Measurements from ENCODE around the gene ADAM8. TPM values are rescaled to one million over a fixed set of nuclear protein-coding genes. Genes with fewer than 3 reads are reported as not detected.

ADAM8 gene
- total and polyA plus RNA-seq, 2 of the 4 experiments (the other 2 are of a cell fraction): under 0.01 to 0.74 TPM

DNA sequence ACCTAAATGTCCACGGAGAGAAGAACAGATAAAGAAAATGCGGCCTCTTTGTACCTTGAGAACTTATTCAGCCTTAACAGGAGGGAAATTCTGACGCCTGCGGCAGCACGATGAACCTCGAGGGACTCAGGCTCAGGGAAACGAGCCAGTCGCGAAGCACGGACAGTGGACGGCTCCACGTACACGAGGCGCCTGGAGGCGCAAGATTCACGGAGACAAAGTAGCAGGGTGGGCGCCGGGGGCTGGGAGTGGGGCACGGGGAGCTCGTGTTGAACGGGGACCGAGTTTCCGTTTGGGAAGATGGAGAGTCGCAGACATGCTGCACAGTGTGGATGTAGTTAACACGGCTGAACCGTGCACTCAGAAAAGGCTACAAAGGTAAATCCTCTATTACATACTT is 59.9 kb downstream of the ADAM8 start:
- BruUV-seq (replicated peaks): no TSS peak
- intact Hi-C loops (cut with micrococcal nuclease): no loop called here
- Histone ChIP-seq H3K14ac (replicated peaks; ENCODE audit: low read depth, low read length) (no peak overlapping the region), H4K91ac (ENCODE audit: insufficient read depth, low read depth, low read length) (no peak overlapping the region), H4K5ac (ENCODE audit: low read depth, low read length) (no peak overlapping the region), H3K4me2 (ENCODE audit: low read depth, low read length) (no peak overlapping the region), H3K4me3 (ENCODE audit: insufficient read depth, low read depth, low read length) (no peak overlapping the region), H2AK5ac (ENCODE audit: low read depth, low read length) (no peak overlapping the region), H3K4me1 (ENCODE audit: control insufficient read depth, insufficient read depth, low read length) (no peaks in the 10 kb centered on the region), H3K9ac (ENCODE audit: low read depth, low read length) (no peak overlapping the region), H2AK9ac (replicated peaks; ENCODE audit: low read depth, low read length, poor library complexity) (no peak overlapping the region), H2BK20ac (ENCODE audit: low read depth, low read length) (no peak overlapping the region), H2BK120ac (ENCODE audit: low read depth, low read length) (no peak overlapping the region), H4K8ac (ENCODE audit: low read depth in 2 of 2, low read length in 2 of 2) (no peak overlapping the region), H3K27me3 (ENCODE audit: control insufficient read depth, insufficient read depth, low read length) (peaks cover 12% of the 10 kb centered on the region; the same call in 1 of the 2 replicates), H3K56ac (ENCODE audit: extremely low read depth, insufficient read depth, low read length) (no peak overlapping the region), H3K27ac (ENCODE audit: insufficient read depth, low read length) (no peak overlapping the region), H4K20me1 (ENCODE audit: insufficient read depth, low read length) (no peaks in the 10 kb centered on the region), H3K9me3 (ENCODE audit: control insufficient read depth, insufficient read depth, low read length) (peaks cover 2% of the 10 kb centered on the region; the same call in 1 of the 2 replicates), H2AFZ (replicated peaks; ENCODE audit: low read length, poor library complexity) (no peak overlapping the region), H2BK5ac (ENCODE audit: low read depth, low read length, poor library complexity, severe bottlenecking) (no peak overlapping the region), H3K36me3 (ENCODE audit: control insufficient read depth, insufficient read depth, low read length) (no peaks in the 10 kb centered on the region), H3K23ac (ENCODE audit: low read depth, low read length) (no peak overlapping the region), H3K18ac (ENCODE audit: low read depth, low read length) (no peak overlapping the region), H3K4ac (ENCODE audit: low read depth, low read length) (no peak overlapping the region), H3K9me1 (ENCODE audit: insufficient read depth, low read length) (no peaks in the 10 kb centered on the region), H2BK15ac (ENCODE audit: low read depth, low read length) (no peak overlapping the region), H3K79me1 (ENCODE audit: low read depth in 1 of 2, low read length in 2 of 2) (no peaks in the 10 kb centered on the region)
- CTCF ChIA-PET: no interaction called here
- TF ChIP-seq MAZ (IDR thresholded peaks at IDR 0.05; ENCODE audit: borderline replicate concordance, low read depth, low read length) (no peak), RCOR1 (IDR thresholded peaks at IDR 0.05; ENCODE audit: insufficient replicate concordance, low read length) (no peak), MXI1 (IDR thresholded peaks at IDR 0.05; ENCODE audit: borderline replicate concordance, low read depth, low read length) (no peak), SMC3 (IDR thresholded peaks at IDR 0.05; ENCODE audit: low read depth, low read length) (no peak), FOS (IDR thresholded peaks at IDR 0.05; ENCODE audit: low read depth, low read length) (no peak), CTCF (conservative IDR thresholded peaks at IDR 0.05; ENCODE audit: low read depth, low read length) (no peak), NFE2L2 (IDR thresholded peaks at IDR 0.05; ENCODE audit: low read depth, low read length) (no peak), MAFK (IDR thresholded peaks at IDR 0.05; ENCODE audit: low read depth, low read length) (no peak), RAD21 (IDR thresholded peaks at IDR 0.05; ENCODE audit: low read length) (no peak)
- WGBS, 2 experiments (ENCODE audit: extremely low coverage in 2 of 2, insufficient read length in 1 of 2): 78% methylated on average over 19 of the region's 26 CpGs; no CpG with 5 or more reads in 1 of the 2 experiments
- POLR2A ChIA-PET (ENCODE audit: unreplicated experiment): no interaction called here
- in situ Hi-C loops (cut with MboI; ENCODE audit: low sequenced_read_pairs): no loop called here
- ATAC-seq (ENCODE audit: low read depth) (no peak), DNase-seq (no peak)
- dilution Hi-C loops (cut with HindIII; ENCODE audit: low sequenced_read_pairs, unreplicated experiment): no loop called here
